ENCODE data around the gene KLC1. TPM values are rescaled to one million over a fixed set of nuclear protein-coding genes. Genes with fewer than 3 reads are reported as not detected.

The KLC1 gene
- total RNA-seq, 2 donors from 2014 or later, result 170 to 178 TPM

GRCh38 chr14:103730490-103731035 is 101.6 kb downstream of the KLC1 start:
- H3K36me3 Mint-ChIP-seq (ENCODE audit: low read depth), result peaks cover 32% of the 10 kb centered on the region
- 92 to 93% methylated on average over 9 to 15 of the region's 15 CpGs for WGBS, 2 experiments (ENCODE audit: insufficient coverage in 1 of 2, insufficient read length in 1 of 2)
- H3K36me3 ChIP-seq (ENCODE audit: control insufficient read depth, insufficient read depth, low read length), result peaks cover 50% of the 10 kb centered on the region
- H3K9me3 Mint-ChIP-seq, result no peaks in the 10 kb centered on the region
- no peaks in the 10 kb centered on the region for H3K27me3 Mint-ChIP-seq (ENCODE audit: insufficient read depth)
- H3K4me1 ChIP-seq (ENCODE audit: control insufficient read depth, insufficient read depth, low read length), result peaks cover 11% of the 10 kb centered on the region
- peak overlapping the region; percentile 39 for H3K27ac Mint-ChIP-seq
- H3K9ac ChIP-seq (ENCODE audit: extremely low read depth, low read length, poor library complexity, severe bottlenecking), result no peak overlapping the region
- no peaks in the 10 kb centered on the region for H3K27me3 ChIP-seq (ENCODE audit: control insufficient read depth, insufficient read depth, low read length, poor library complexity, severe bottlenecking)
- DNase-seq, result no peak
- H3K4me3 Mint-ChIP-seq, result no peak overlapping the region
- no peaks in the 10 kb centered on the region for H3K9me3 ChIP-seq (ENCODE audit: control insufficient read depth, low read length)
- H3K27ac ChIP-seq (ENCODE audit: low read depth, low read length), result no peak overlapping the region
- no peak overlapping the region for H3K4me3 ChIP-seq (ENCODE audit: low read length)
- H3K4me1 Mint-ChIP-seq, result peaks cover 16% of the 10 kb centered on the region
- TF ChIP-seq CTCF (conservative IDR thresholded peaks at IDR 0.05), result peak; percentile 42

- Histone ChIP-seq H3K27ac (ENCODE audit: low read depth, low read length) (no peak overlapping the region), H3K4me1 (ENCODE audit: control insufficient read depth, insufficient read depth, low read length) (peaks cover 11% of the 10 kb centered on the region), H3K36me3 (ENCODE audit: control insufficient read depth, insufficient read depth, low read length) (peaks cover 46% of the 10 kb centered on the region), H3K9me3 (ENCODE audit: control insufficient read depth, low read length) (no peaks in the 10 kb centered on the region), H3K27me3 (ENCODE audit: control insufficient read depth, insufficient read depth, low read length, poor library complexity, severe bottlenecking) (no peaks in the 10 kb centered on the region), H3K9ac (ENCODE audit: extremely low read depth, low read length, poor library complexity, severe bottlenecking) (no peak overlapping the region), H3K4me3 (ENCODE audit: low read length) (no peak overlapping the region)
- 97 to 98% methylated on average over 12 to 15 of the region's 15 CpGs for WGBS, 2 experiments (ENCODE audit: insufficient coverage in 1 of 2, insufficient read length in 1 of 2)
- H3K9me3 Mint-ChIP-seq, result no peaks in the 10 kb centered on the region
- DNase-seq, result no peak
- peaks cover 32% of the 10 kb centered on the region for H3K36me3 Mint-ChIP-seq (ENCODE audit: low read depth)
- peaks cover 16% of the 10 kb centered on the region for H3K4me1 Mint-ChIP-seq
- H3K4me3 Mint-ChIP-seq, result no peak overlapping the region
- TF ChIP-seq CTCF (conservative IDR thresholded peaks at IDR 0.05), result no peak
- H3K27ac Mint-ChIP-seq, result no peak overlapping the region
- no peaks in the 10 kb centered on the region for H3K27me3 Mint-ChIP-seq (ENCODE audit: insufficient read depth)
Observed at GRCh38 chr14:103731481-103731880, 102.5 kb downstream of the KLC1 start.

GRCh38 chr14:103731916-103732867 is 103.2 kb downstream of the KLC1 start:
- Histone ChIP-seq H3K27ac (ENCODE audit: low read depth, low read length) (no peak overlapping the region), H3K9me3 (ENCODE audit: control insufficient read depth, low read length) (no peaks in the 10 kb centered on the region), H3K27me3 (ENCODE audit: control insufficient read depth, insufficient read depth, low read length, poor library complexity, severe bottlenecking) (no peaks in the 10 kb centered on the region), H3K4me1 (ENCODE audit: control insufficient read depth, insufficient read depth, low read length) (peaks cover 11% of the 10 kb centered on the region), H3K36me3 (ENCODE audit: control insufficient read depth, insufficient read depth, low read length) (peaks cover 47% of the 10 kb centered on the region), H3K4me3 (ENCODE audit: low read length) (no peak overlapping the region), H3K9ac (ENCODE audit: extremely low read depth, low read length, poor library complexity, severe bottlenecking) (no peak overlapping the region)
- peaks cover 16% of the 10 kb centered on the region for H3K4me1 Mint-ChIP-seq
- 97% methylated on average over 16 to 24 of the region's 24 CpGs for WGBS, 2 experiments (ENCODE audit: insufficient coverage in 1 of 2, insufficient read length in 1 of 2)
- no peak overlapping the region for H3K4me3 Mint-ChIP-seq
- H3K27me3 Mint-ChIP-seq (ENCODE audit: insufficient read depth), result no peaks in the 10 kb centered on the region
- no peak for TF ChIP-seq CTCF (conservative IDR thresholded peaks at IDR 0.05)
- DNase-seq, result no peak
- no peak overlapping the region for H3K27ac Mint-ChIP-seq
- H3K36me3 Mint-ChIP-seq (ENCODE audit: low read depth), result peaks cover 32% of the 10 kb centered on the region
- H3K9me3 Mint-ChIP-seq, result no peaks in the 10 kb centered on the region
